ENCODE data around the gene TUBGCP5.

The TUBGCP5 gene

DNA sequence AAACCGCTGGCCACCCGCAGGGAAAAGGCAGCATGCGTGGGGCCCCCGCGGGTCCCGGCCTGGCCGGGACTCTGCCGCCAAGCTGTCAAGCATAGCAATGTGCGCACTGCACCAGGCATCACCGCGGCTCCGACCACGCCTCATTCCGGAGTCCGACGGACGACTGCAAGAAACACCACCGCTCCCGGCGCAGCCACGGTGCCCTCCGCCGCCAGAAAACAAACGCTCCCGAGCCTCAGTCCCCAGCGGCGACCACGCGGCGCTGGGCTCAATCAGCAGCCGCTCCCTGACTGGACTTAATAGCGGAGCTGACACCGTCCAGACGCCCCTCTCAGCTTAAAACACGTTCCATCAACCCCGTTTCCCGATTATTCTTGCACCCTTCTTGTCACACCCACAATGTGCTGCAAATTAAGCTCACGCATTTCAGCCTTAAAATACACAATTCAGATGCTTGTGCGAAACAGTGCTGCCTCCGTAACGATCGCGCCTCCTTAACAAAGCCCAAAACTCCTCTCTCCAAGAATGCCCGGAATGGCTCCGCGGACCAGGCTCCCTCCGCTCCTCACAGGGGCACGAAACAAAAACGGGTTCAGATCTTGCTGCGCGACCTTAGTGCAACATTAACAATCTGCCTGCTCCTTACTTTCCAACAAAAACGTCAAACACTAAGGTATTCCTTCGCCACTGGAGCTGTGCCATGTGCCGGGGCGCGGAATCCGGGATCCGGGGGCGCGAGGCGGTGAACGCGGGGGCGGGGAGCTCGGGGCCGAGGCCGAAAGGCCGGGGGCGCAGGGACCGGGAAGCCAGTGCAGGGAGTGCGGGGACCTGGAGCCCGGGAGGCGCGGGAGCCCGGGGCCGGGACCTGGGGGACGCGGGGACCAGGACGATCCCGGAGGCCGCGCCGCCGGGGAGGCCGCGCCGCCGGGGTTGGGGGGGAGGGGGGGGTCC is 59.9 kb downstream of the TUBGCP5 start:
- DNase-seq: peak in 12 of 56 donors; percentile 17 to 71 (median 26)

DNA sequence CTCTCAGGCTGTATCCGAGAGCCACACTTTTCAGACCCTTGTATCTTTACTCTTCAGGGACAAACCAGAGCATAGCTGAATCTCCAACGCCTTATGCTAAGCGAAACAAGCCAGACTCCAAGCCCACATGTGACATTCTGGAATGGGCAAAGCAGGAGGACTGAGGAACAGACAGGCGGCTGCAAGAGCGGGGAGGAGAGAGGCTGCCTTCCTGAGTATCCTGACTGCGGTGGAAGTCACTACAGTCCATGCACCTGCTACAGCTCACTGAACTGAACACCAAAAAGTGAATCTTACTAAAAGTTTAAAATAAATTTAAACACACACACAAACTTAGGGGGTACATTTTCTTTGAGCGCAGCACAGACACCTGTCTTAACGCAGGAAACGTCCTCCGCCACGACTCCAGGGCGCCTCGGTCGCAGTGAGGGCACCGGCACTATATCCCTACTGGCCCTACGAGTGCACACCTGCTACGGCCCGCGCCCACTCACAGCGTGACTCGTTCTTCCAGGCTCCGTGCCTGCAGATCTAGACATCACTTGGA is 60.6 kb downstream of the TUBGCP5 start:
- no peak for DNase-seq

GRCh38 chr15:22974745-22975144 is 64.6 kb downstream of the TUBGCP5 start:
- no peak for DNase-seq

GRCh38 chr15:22973987-22974386 is 65.4 kb downstream of the TUBGCP5 start:
- no peak for DNase-seq

GRCh38 chr15:22973286-22973685 is 66.1 kb downstream of the TUBGCP5 start:
- DNase-seq: no peak

GRCh38 chr15:22969489-22969888 is 69.9 kb downstream of the TUBGCP5 start:
- DNase-seq: no peak

GRCh38 chr15:22968366-22968765 is 71.0 kb downstream of the TUBGCP5 start:
- DNase-seq: no peak

DNA sequence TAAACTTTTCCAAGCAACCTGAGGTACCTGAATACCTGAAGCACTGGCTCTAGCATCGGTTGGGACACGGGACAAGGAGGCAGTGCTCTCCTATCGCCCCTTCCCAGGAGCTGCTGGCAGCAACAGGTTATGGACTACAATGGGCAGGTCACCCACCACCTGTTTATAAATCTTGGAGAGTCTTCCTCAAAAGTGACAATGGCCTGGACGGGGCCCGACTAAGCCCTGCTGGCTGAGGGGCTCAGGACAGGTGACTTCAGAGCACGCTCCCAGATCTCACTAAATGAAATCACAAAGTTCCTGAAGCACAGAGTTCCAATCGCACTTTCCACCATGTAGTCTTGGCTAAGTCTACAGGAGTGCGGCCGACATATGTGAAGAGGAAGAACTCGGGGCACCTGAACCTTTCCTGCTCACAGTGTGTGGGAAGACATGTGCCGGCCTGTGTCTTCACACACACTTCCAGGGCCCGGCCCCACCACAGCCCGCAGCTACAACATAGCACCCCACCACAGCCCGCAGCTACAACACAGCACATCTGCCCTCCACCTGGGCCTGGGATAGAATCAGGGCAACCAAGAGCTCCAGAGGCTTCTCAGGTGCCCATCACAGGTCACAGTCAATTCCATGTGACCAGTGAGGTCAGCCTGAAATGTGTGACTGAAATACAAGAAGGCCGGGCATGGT is 72.1 kb downstream of the TUBGCP5 start:
- no peak for DNase-seq

GRCh38 chr15:22966321-22967083 is 72.9 kb downstream of the TUBGCP5 start:
- DNase-seq: no peak

- no peak for DNase-seq
These were observed 75.7 kb downstream of the TUBGCP5 start for GRCh38 chr15:22963641-22964040.

GRCh38 chr15:22962611-22963010 is 76.8 kb downstream of the TUBGCP5 start:
- no peak for DNase-seq

GRCh38 chr15:22961762-22962161 is 77.6 kb downstream of the TUBGCP5 start:
- no peak for DNase-seq

DNA sequence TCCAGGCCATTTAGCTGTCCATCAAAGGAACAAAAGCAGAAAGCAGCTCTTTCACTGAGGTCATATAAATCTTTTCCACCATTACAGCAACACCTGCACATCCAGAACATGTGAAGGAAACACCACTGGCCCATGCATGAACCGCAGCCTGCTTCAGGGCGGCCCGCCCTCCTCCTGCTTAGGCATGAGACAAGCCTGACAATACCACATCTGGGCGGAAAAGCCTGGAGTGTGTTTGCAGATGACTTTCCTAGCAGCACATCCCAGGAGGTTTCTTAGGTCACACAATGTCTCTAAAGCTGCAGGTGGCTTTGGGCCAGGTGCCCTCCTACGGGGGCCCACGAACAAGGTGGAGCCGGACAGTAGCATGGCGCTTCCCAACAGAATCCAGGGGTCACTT is 78.8 kb downstream of the TUBGCP5 start:
- no peak for DNase-seq

GRCh38 chr15:22960126-22960525 is 79.2 kb downstream of the TUBGCP5 start:
- DNase-seq: no peak

DNA sequence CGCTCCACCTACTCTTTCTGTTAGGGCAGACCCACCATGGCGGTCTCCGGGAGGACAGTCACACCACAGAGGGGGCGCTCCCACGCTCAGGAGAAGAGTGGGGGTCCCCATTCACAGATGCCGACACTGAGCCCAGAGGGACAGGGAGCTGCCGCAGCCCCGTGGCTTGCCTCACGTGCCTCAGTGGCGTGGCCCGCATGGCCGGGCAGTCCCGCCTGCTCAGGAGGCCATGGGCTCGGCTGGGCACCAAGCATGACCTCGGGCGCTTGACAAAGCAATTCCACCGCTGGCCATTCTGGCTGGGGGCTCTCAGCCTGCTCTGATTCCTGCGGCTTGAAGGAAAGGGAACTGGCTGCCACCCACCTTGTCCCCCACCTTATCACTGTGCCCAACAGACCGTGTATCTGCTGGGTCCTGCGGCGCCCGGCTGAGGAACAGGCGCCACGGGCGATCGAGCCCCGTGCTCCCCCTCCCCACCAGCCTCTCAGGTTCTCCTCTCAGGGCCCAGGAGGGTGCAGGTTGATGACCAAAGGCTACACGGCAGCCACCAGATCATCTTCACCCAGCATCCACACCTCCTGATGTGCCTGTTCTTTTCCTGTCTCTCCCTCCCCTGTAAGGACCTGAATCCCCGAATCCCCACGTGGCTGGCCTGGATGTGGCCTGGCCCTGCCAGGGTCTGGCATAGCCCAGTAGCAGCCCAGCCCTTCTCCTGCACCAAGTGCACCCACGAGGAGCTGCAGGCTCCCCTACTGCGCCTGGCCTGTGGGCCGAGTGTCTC is 79.9 kb downstream of the TUBGCP5 start:
- DNase-seq: no peak

- no peak for DNase-seq
These were observed 80.7 kb downstream of the TUBGCP5 start for GRCh38 chr15:22958487-22959280.

DNA sequence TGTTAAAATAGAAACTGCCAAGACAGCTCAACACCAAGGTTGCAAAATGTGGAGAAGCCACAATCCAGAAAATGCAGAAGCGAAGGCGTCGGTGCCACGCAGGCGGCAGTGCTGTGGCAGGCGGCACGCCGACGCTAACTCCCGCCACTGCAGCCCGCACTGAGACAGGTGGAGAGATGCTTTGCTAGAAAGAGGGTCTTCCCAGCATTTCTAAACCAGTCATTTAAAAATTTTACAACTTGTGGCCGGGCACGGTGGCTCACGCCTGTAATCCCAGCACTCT is 82.5 kb downstream of the TUBGCP5 start:
- peak in 1 of 56 donors; percentile 39 for DNase-seq

DNA sequence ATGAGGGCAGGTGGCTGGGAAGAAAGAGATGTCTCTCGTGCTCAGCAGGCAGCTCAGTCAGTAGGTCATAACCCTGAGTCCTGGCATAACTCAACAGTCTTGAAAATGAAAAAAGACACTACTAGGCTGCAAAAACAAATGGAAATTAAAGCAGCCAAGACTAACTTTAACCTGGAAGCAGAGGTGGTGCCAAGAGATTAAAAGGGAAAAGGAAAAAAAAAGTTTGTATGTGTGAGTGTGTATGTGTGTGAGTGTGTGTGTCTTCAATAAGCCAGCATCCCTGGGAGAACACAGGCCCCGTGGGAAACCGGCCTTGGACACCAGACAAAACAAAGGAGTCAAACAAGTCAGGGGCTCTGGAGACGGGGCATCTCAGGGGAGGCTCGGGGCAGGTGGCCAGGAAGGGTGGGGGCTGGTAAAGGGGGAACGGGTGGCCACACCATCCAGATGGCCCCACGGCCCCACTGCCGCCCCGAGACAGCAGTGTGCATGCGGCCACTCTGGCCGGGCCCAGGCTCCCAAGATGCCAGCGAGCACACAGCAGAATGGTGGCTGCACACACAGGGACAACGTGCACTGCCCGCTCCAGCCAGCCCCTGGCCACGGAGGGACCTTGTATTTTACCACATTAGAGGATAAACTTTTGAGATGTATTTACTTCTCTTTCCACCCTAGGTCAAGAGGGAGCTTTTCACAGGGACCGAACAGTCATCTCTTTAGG is 83.0 kb downstream of the TUBGCP5 start:
- peak in 8 of 56 donors; percentile 23 to 60 (median 38) for DNase-seq

- no peak for DNase-seq
These were observed 83.7 kb downstream of the TUBGCP5 start for GRCh38 chr15:22955544-22956119.

Measured in nucleus accumbens (tissue), 56 donors.